Trophoblast cell (in vitro differentiated cells and primary cell): ENCODE results near the gene IDNK.

ENCODE experiments used
- DNase-seq, 2 donors: peaks; one replicate each; pipeline ENCODE4 v3.0.0-alpha.2; 2016
- H2AFZ ChIP-seq: 2 replicates; pipeline ENCODE4 v1.6.1; 2013; ENCODE audit warnings: low read length, moderate library complexity, mild to moderate bottlenecking; ENCODE audit not compliant: insufficient read depth, poor library complexity
- H2AK5ac ChIP-seq: 2 replicates; pipeline ENCODE4 v1.6.1; 2013; ENCODE audit warnings: mild to moderate bottlenecking, low read length
- H2BK120ac ChIP-seq: 2 replicates; pipeline ENCODE4 v1.6.1; 2013; ENCODE audit warnings: low read length, mild to moderate bottlenecking, moderate library complexity; ENCODE audit not compliant: insufficient read depth, poor library complexity
- H2BK12ac ChIP-seq: 2 replicates; pipeline ENCODE4 v1.6.1; 2013; ENCODE audit warnings: mild to moderate bottlenecking, low read length, moderate library complexity
- H2BK5ac ChIP-seq: 2 replicates; pipeline ENCODE4 v1.6.1; 2013; ENCODE audit warnings: low read length, low read depth, moderate library complexity, mild to moderate bottlenecking; ENCODE audit not compliant: poor library complexity
- H3K14ac ChIP-seq: 2 replicates; pipeline ENCODE4 v1.6.1; 2013; ENCODE audit warnings: mild to moderate bottlenecking, low read length
- H3K18ac ChIP-seq: 2 replicates; pipeline ENCODE4 v1.6.1; 2013; ENCODE audit warnings: mild to moderate bottlenecking, low read length
- H3K23ac ChIP-seq: 2 replicates; pipeline ENCODE4 v1.6.1; 2013; ENCODE audit warnings: low read length
- H3K27ac ChIP-seq: 2 replicates; pipeline ENCODE4 v1.5.1; 2013; ENCODE audit warnings: low read depth, mild to moderate bottlenecking, inconsistent platforms, low read length, moderate library complexity
- H3K27me3 ChIP-seq: 2 replicates; pipeline ENCODE4 v1.6.1; 2013; ENCODE audit warnings: inconsistent platforms, mild to moderate bottlenecking, low read length, moderate library complexity; ENCODE audit not compliant: insufficient read depth
- H3K36me3 ChIP-seq, 2 experiments: 1 replicate in 1 of 2; 2 replicates in 1 of 2; pipeline ENCODE4 v1.6.1; 2013; ENCODE audit warnings: low read length in 2 of 2, mild to moderate bottlenecking in 2 of 2, moderate library complexity in 1 of 2; ENCODE audit not compliant: insufficient read depth in 2 of 2, control insufficient read depth in 1 of 2
- H3K4ac ChIP-seq: 2 replicates; pipeline ENCODE4 v1.6.1; 2013; ENCODE audit warnings: low read depth, mild to moderate bottlenecking, low read length, moderate library complexity
- H3K4me1 ChIP-seq, 2 experiments: 1 replicate in 1 of 2; 2 replicates in 1 of 2; pipeline ENCODE4 v1.6.1; 2013; ENCODE audit warnings: low read length in 2 of 2, mild to moderate bottlenecking in 2 of 2, moderate library complexity in 1 of 2; ENCODE audit not compliant: insufficient read depth in 2 of 2, control insufficient read depth in 1 of 2
- H3K4me2 ChIP-seq: 2 replicates; pipeline ENCODE4 v1.6.1; 2013; ENCODE audit warnings: inconsistent platforms, mild to moderate bottlenecking, low read length, moderate library complexity
- H3K4me3 ChIP-seq: 2 replicates; pipeline ENCODE4 v1.5.1; 2013; ENCODE audit warnings: mild to moderate bottlenecking, low read depth, low read length, inconsistent platforms
- H3K79me1 ChIP-seq: one replicate; pipeline ENCODE4 v1.6.1; 2013; ENCODE audit warnings: low read length
- H3K79me2 ChIP-seq: 2 replicates; pipeline ENCODE4 v1.6.1; 2013; ENCODE audit warnings: low read length, mild to moderate bottlenecking; ENCODE audit not compliant: control insufficient read depth, insufficient read depth, poor library complexity
- H3K9ac ChIP-seq: 2 replicates; pipeline ENCODE4 v1.6.1; 2013; ENCODE audit warnings: mild to moderate bottlenecking, low read length
- H3K9me3 ChIP-seq: 2 replicates; pipeline ENCODE4 v1.6.1; 2013; ENCODE audit warnings: low read depth, mild to moderate bottlenecking, control low read depth, inconsistent platforms, low read length; ENCODE audit not compliant: insufficient read depth
- H4K12ac ChIP-seq: 2 replicates; pipeline ENCODE4 v1.6.1; 2013; ENCODE audit warnings: low read depth, mild to moderate bottlenecking, low read length, moderate library complexity
- H4K8ac ChIP-seq: 2 replicates; pipeline ENCODE4 v1.6.1; 2013; ENCODE audit warnings: low read depth, mild to moderate bottlenecking, low read length, moderate library complexity
- H4K91ac ChIP-seq: one replicate; pipeline ENCODE4 v1.6.1; 2013; ENCODE audit warnings: low read depth, mild to moderate bottlenecking, low read length, moderate library complexity
- WGBS: extraction: QIAGEN DNeasy Blood & Tissue Kit; methylation state at CpG from one replicate; pipeline ENCODE4 v1.1.7; 2013; ENCODE audit warnings: missing lambda C conversion rate; ENCODE audit not compliant: insufficient read length, insufficient coverage; ENCODE audit errors: extremely low coverage; 5-methylcytosine and 5-hydroxymethylcytosine counted together

IDNK gene

GRCh38 chr9:83669067-83669466 is 46.1 kb downstream of the IDNK start:
- WGBS: no CpG with 5 or more reads among the region's 1 CpG
- Histone ChIP-seq H3K27me3 (no peaks in the 10 kb centered on the region), H3K4ac (no peak overlapping the region), H4K12ac (no peak overlapping the region), H4K8ac (no peak overlapping the region), H3K4me3 (no peak overlapping the region), H3K79me2 (no peaks in the 10 kb centered on the region), H3K14ac (no peak overlapping the region), H3K4me2 (no peak overlapping the region), H3K9ac (no peak overlapping the region), H3K27ac (no peak overlapping the region), H2BK12ac (no peak overlapping the region), H4K91ac (no peak overlapping the region), H2AFZ (no peak overlapping the region), H3K23ac (no peak overlapping the region), H2AK5ac (no peak overlapping the region), H2BK5ac (no peak overlapping the region), H3K4me1 (no peaks in the 10 kb centered on the region), H3K9me3 (no peaks in the 10 kb centered on the region), H2BK120ac (no peak overlapping the region), H3K79me1 (no peaks in the 10 kb centered on the region), H3K18ac (no peak overlapping the region), H3K36me3 (peaks cover 15 to 23% of the 10 kb centered on the region in 2 experiments)
- peak in 1 of 2 donors; percentile 29 for DNase-seq

DNA sequence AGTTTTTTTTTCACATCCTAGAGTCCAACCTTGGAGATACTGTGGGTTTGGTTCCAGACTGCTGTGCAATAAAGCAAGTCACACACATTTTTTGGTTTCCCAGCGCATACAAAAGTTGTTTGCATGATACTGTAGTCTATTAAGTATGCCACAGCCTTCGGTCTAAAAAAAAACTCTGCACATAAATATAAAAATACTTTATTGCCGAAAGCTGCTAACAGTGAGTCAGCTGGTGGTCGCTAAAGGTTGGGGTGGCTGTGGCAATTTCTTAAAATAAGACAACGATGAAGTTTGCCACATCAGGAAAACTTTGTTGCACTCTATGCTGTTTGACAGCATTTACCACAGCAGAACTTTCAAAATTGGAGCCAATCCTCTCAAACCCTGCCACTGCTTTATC is 47.4 kb downstream of the IDNK start:
- no peak overlapping the region for H2BK120ac ChIP-seq
- H3K79me2 ChIP-seq: no peaks in the 10 kb centered on the region
- no peak overlapping the region for H4K91ac ChIP-seq
- no peak overlapping the region for H3K14ac ChIP-seq
- H4K12ac ChIP-seq: no peak overlapping the region
- H3K4ac ChIP-seq: no peak overlapping the region
- no peak overlapping the region for H3K9ac ChIP-seq
- H3K4me1 ChIP-seq: no peaks in the 10 kb centered on the region
- H4K8ac ChIP-seq: no peak overlapping the region
- H2AFZ ChIP-seq: no peak overlapping the region
- H2BK12ac ChIP-seq: no peak overlapping the region
- no peak for DNase-seq
- no peak overlapping the region for H3K4me2 ChIP-seq
- H3K23ac ChIP-seq: no peak overlapping the region
- no peak overlapping the region for H3K27ac ChIP-seq
- WGBS: no CpG with 5 or more reads among the region's 5 CpGs
- H3K27me3 ChIP-seq: no peaks in the 10 kb centered on the region
- H3K4me3 ChIP-seq: no peak overlapping the region
- H3K36me3 ChIP-seq: peaks cover 11 to 17% of the 10 kb centered on the region in 2 experiments
- no peaks in the 10 kb centered on the region for H3K79me1 ChIP-seq
- no peak overlapping the region for H2BK5ac ChIP-seq
- no peak overlapping the region for H3K18ac ChIP-seq
- no peaks in the 10 kb centered on the region for H3K9me3 ChIP-seq
- no peak overlapping the region for H2AK5ac ChIP-seq

DNA sequence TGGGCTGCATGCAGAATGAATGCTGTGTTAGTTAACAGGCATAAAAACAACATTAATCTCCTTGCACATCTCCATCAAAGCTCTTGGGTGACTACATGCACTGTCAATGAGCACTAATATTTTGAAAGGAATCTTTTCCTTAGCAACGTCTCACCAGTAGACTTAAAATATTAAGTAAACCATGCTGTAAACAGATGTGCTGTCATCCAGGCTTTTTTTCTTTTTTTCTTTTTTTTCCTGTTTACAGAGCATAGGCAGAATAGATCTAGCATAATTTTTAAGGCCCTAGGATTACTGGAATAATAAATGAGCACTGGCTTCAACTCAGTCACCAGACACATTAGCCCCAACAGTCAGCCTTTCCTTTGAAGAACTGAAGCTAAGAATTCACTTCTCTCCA is 48.5 kb downstream of the IDNK start:
- Histone ChIP-seq H3K4me1 (no peaks in the 10 kb centered on the region), H4K8ac (no peak overlapping the region), H3K9me3 (no peaks in the 10 kb centered on the region), H3K36me3 (peaks cover 11 to 17% of the 10 kb centered on the region in 2 experiments), H2AFZ (no peak overlapping the region), H3K27ac (no peak overlapping the region), H2BK5ac (no peak overlapping the region), H3K27me3 (no peaks in the 10 kb centered on the region), H2AK5ac (no peak overlapping the region), H2BK120ac (no peak overlapping the region), H3K14ac (no peak overlapping the region), H3K23ac (no peak overlapping the region), H3K4ac (no peak overlapping the region), H3K79me1 (no peaks in the 10 kb centered on the region), H4K12ac (no peak overlapping the region), H3K9ac (no peak overlapping the region), H4K91ac (no peak overlapping the region), H3K79me2 (no peaks in the 10 kb centered on the region), H3K18ac (no peak overlapping the region), H3K4me2 (no peak overlapping the region), H3K4me3 (no peak overlapping the region), H2BK12ac (no peak overlapping the region)
- whole genome bisulfite sequencing: no CpG with 5 or more reads among the region's 1 CpG
- DNase-seq: no peak

DNA sequence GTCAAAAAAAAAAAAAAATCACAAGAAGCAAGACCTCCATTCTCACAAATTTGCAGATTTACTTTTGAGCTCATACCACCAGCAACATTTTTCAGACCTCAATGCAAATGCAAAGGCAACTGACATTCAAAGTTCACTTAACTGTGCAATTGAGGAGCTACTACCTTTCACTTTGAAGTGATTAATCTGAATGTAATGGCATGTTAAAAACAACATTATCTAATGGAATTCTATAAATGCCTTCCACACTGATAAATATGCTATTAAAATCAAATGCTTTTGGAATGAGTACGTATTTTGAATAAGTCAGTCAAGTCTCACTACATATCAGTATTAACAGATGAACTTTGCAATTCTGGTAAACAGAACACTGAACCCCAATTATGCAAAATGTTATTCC is 52.5 kb downstream of the IDNK start:
- no peak overlapping the region for H3K4ac ChIP-seq
- H4K91ac ChIP-seq: no peak overlapping the region
- no peaks in the 10 kb centered on the region for H3K79me1 ChIP-seq
- no peak overlapping the region for H3K23ac ChIP-seq
- no peak overlapping the region for H2AFZ ChIP-seq
- no peak overlapping the region for H3K9ac ChIP-seq
- H3K4me3 ChIP-seq: no peak overlapping the region
- H3K36me3 ChIP-seq: peaks cover 18 to 32% of the 10 kb centered on the region in 2 experiments
- no peak overlapping the region for H3K4me2 ChIP-seq
- no peak overlapping the region for H3K27ac ChIP-seq
- H3K27me3 ChIP-seq: no peaks in the 10 kb centered on the region
- H2BK120ac ChIP-seq: no peak overlapping the region
- H3K18ac ChIP-seq: no peak overlapping the region
- H4K8ac ChIP-seq: no peak overlapping the region
- no peaks in the 10 kb centered on the region for H3K79me2 ChIP-seq
- H2BK12ac ChIP-seq: no peak overlapping the region
- no peak overlapping the region for H2AK5ac ChIP-seq
- H3K9me3 ChIP-seq: no peaks in the 10 kb centered on the region
- no peak overlapping the region for H4K12ac ChIP-seq
- peak in 1 of 2 donors; percentile 61 for DNase-seq
- H3K14ac ChIP-seq: no peak overlapping the region
- H3K4me1 ChIP-seq: no peaks in the 10 kb centered on the region
- H2BK5ac ChIP-seq: no peak overlapping the region
- WGBS: no CpG with 5 or more reads among the region's 1 CpG
